ENCODE data around the gene NEU1. TPM values are rescaled to one million over a fixed set of nuclear protein-coding genes. Genes with fewer than 3 reads are reported as not detected.

The NEU1 gene
- total and polyA plus RNA-seq, 2 of the 8 experiments (the other 6 are each of a cell fraction or from before 2014, with no cell fraction given), result 41.2 to 72.1 TPM

DNA sequence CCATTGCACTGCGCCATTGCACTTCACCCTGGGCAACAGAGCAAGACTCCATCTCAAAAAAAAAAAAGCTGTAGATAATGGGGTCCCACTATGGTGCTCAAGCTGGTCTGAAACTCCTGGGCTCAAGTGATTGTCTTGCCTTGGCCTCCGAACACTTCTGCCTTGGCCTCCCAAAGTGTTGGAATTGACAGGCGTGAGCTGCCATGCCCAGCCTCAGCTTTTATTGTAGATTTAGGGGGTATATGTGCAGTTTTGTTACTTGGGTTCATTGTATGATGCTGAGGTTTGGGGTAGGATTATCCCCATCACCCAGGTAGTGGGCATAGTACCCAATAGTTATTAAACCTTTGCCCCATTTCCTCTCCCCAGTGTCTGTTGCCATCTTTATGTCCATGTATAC lies 23.7 kb downstream of the NEU1 start (continued):
- TF ChIP-seq CHD7 (IDR thresholded peaks at IDR 0.05; ENCODE audit: insufficient replicate concordance, low read length), result no peak
- TF ChIP-seq JUND (IDR thresholded peaks at IDR 0.05; ENCODE audit: low read length), result no peak
- TF ChIP-seq EGR1 (IDR thresholded peaks at IDR 0.05; ENCODE audit: borderline replicate concordance, low read depth, low read length), result no peak
- no peak for TF ChIP-seq BRCA1 (IDR thresholded peaks at IDR 0.05; ENCODE audit: low read depth, low read length)
- TF ChIP-seq SP4 (IDR thresholded peaks at IDR 0.05; ENCODE audit: low read length), result no peak
- TF ChIP-seq CTBP2 (IDR thresholded peaks at IDR 0.05; ENCODE audit: borderline replicate concordance, insufficient read depth, insufficient read length, low read length), result no peak
- TF ChIP-seq POU5F1 (IDR thresholded peaks at IDR 0.05; ENCODE audit: low read depth, low read length), result no peak
- TF ChIP-seq TAF1 (IDR thresholded peaks at IDR 0.05; ENCODE audit: low read depth, low read length), result no peak
- TF ChIP-seq CBX8 (IDR thresholded peaks at IDR 0.05; ENCODE audit: borderline replicate concordance, low read depth, low read length), result no peak
- TF ChIP-seq YY1 (IDR thresholded peaks at IDR 0.05; ENCODE audit: low read depth, low read length), result no peak
- TF ChIP-seq MAFK (IDR thresholded peaks at IDR 0.05; ENCODE audit: low read depth, low read length), result no peak
- TF ChIP-seq CHD1 (IDR thresholded peaks at IDR 0.05; ENCODE audit: low read depth, low read length), result no peak
